SK-N-MC (cell line): ENCODE data around the gene STK33.

Source experiments
- EZH2 ChIP-seq: fragments of 200-600 bp; sonication (generic); IDR thresholded peaks from one replicate; pipeline ENCODE4 v1.6.1; 2017; ENCODE audit warnings: antibody characterized with exemption
- POLR2AphosphoS5 ChIP-seq: IDR thresholded peaks from 2 replicates; pipeline ENCODE4 v1.6.1; 2012; ENCODE audit warnings: mild to moderate bottlenecking, low read depth, low read length, borderline replicate concordance

DNA sequence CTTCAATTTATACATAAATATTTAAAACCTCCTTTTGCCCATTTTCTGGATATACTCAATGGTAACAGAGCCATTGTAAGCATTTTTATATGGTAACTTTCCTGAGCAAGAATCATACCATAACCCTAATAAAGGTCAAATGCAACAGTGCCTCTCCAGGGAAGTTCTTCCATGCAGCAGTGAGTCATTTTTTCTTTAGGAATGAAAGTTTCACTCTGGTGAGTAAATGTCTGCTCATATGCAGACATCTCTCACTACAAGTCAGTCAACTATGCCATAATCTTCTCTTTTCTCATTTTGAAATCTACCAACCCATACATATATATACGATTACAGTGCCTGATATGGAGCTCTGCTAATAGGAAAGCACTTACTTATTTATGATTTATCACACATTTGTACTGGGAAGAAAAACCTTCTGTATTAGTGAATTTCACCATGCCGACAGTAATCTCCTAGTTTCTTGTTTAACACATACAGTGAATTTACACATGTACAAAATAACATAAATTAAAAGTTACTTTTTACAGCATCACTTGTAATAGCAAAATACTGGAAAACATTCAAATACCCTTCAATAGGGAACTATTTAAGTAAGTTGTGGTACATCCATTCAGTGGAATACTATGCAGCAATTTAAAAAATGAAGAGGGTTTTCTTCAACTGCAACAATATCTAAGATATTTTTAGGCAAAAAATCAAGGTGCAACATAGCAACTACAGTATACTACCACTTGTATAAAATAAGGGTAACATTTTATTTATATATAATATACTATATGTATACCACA, 16.0 kb downstream of the STK33 start:
- no peak for TF ChIP-seq EZH2
- no peak for TF ChIP-seq POLR2AphosphoS5
